GM21528 (cell line): ENCODE data around the gene CLSTN3.

Experiments
- ATAC-seq: cut with Tn5 transposase; IDR thresholded peaks from one replicate; pipeline ENCODE4 v1.9.1; 2021; ENCODE audit warnings: mild to moderate bottlenecking, moderate library complexity; ENCODE audit not compliant: unreplicated experiment, low FRiP score

CLSTN3 gene

GRCh38 chr12:7129872-7130691 is at the start of gene CLSTN3:
Gene CLSTN3 (plus strand): TSS chr12:7130371. CDS start chr12:7130649, 278 bp downstream.
- peak; percentile 78 for ATAC-seq

- ATAC-seq, result no peak
Measured at GRCh38 chr12:7081037-7081436, 49.1 kb upstream of the CLSTN3 start.

GRCh38 chr12:7083125-7083524 is 47.0 kb upstream of the CLSTN3 start:
- ATAC-seq, result no peak

GRCh38 chr12:7089196-7089871 is 40.8 kb upstream of the CLSTN3 start:
- ATAC-seq, result no peak

- ATAC-seq, result no peak
Measured at GRCh38 chr12:7090222-7090998, 39.8 kb upstream of the CLSTN3 start.

- no peak for ATAC-seq
Measured at GRCh38 chr12:7091171-7091570, 39.0 kb upstream of the CLSTN3 start.

GRCh38 chr12:7091660-7092228 is 38.4 kb upstream of the CLSTN3 start:
- no peak for ATAC-seq

- no peak for ATAC-seq
Measured at GRCh38 chr12:7092229-7092985, 37.8 kb upstream of the CLSTN3 start, which contains the start of gene C1R. Gene C1R (minus strand): TSS chr12:7092445. CDS start chr12:7092388, 57 bp downstream.

GRCh38 chr12:7092986-7093460 is 37.1 kb upstream of the CLSTN3 start:
- no peak for ATAC-seq

- ATAC-seq, result no peak
Measured at GRCh38 chr12:7093486-7093885, 36.7 kb upstream of the CLSTN3 start.

GRCh38 chr12:7093892-7094291 is 36.3 kb upstream of the CLSTN3 start:
- ATAC-seq, result no peak

- no peak for ATAC-seq
Measured at GRCh38 chr12:7096006-7096932, 33.9 kb upstream of the CLSTN3 start.

GRCh38 chr12:7096979-7097378 is 33.2 kb upstream of the CLSTN3 start:
- no peak for ATAC-seq

GRCh38 chr12:7099290-7099996 is 30.7 kb upstream of the CLSTN3 start:
- no peak for ATAC-seq

GRCh38 chr12:7100239-7100638 is 29.9 kb upstream of the CLSTN3 start:
- ATAC-seq, result no peak

- no peak for ATAC-seq
Measured at GRCh38 chr12:7101047-7101693, 29.0 kb upstream of the CLSTN3 start.

- no peak for ATAC-seq
Measured at GRCh38 chr12:7101694-7102131, 28.5 kb upstream of the CLSTN3 start.

- no peak for ATAC-seq
Measured at GRCh38 chr12:7102582-7102981, 27.6 kb upstream of the CLSTN3 start.
